Transverse colon (tissue), 4 donors: ENCODE results near the gene FCGBP.

Experiments used
- CTCF ChIP-seq, 5 experiments: fragments of 200-600 bp in 3 of 5; fragments of 450-650 bp in 2 of 5; sonication (generic) in 3 of 5; IDR thresholded peaks; 1 replicate in 2 of 5; 2 replicates in 3 of 5; pipeline ENCODE4 v1.5.1; 2016 to 2017; ENCODE audit warnings: antibody characterized with exemption in 5 of 5, inconsistent platforms in 3 of 5, mild to moderate bottlenecking in 2 of 5, moderate library complexity in 1 of 5
- EP300 ChIP-seq: sonication (generic); formaldehyde crosslinking; IDR thresholded peaks from one replicate; pipeline ENCODE4 v1.6.1; 2017; ENCODE audit warnings: antibody characterized with exemption, low read depth
- POLR2A ChIP-seq: fragments of 450-650 bp; IDR thresholded peaks from one replicate; pipeline ENCODE4 v1.6.1; 2016; ENCODE audit warnings: antibody characterized with exemption, mild to moderate bottlenecking, moderate library complexity
- POLR2AphosphoS5 ChIP-seq, 3 donors: sonication (generic); formaldehyde crosslinking; IDR thresholded peaks; one replicate each; pipeline ENCODE4 v1.6.1; 2016; ENCODE audit warnings: antibody characterized with exemption in 3 of 3

- TF ChIP-seq CTCF (IDR thresholded peaks at IDR 0.05) (no peak), EP300 (no peak), POLR2AphosphoS5 (IDR thresholded peaks at IDR 0.05) (no peak), POLR2A (no peak)
Measured at GRCh38 chr19:39926170-39926760, 8.2 kb downstream of the FCGBP start.
